Cardiac atrium fibroblast (primary cell): Measurements from ENCODE around the gene SPRYD7. TPM values are rescaled to one million over a fixed set of nuclear protein-coding genes. Genes with fewer than 3 reads are reported as not detected.

Source experiments
- total RNA-seq: library from RNA; depleted of rRNA; stranded (reverse); fragments of >200 nt; gene quantifications from 2 replicates; pipeline ENCODE4 v1.2.3, GENCODE V29; 2015

SPRYD7 gene, protein sequence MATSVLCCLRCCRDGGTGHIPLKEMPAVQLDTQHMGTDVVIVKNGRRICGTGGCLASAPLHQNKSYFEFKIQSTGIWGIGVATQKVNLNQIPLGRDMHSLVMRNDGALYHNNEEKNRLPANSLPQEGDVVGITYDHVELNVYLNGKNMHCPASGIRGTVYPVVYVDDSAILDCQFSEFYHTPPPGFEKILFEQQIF
- 7.9 and 8.1 TPM in 2 replicates for total RNA-seq

GRCh38 chr13:49936075-49936967, at the start of gene SPRYD7:
TSS of gene SPRYD7 (minus strand) at chr13:49936340. CDS start at chr13:49936235, 105 bp downstream.

Other genes with a start within 250 kb of the SPRYD7 start
- gene EBPL, start 244.9 kb downstream of the SPRYD7 start, total RNA-seq = 93.3 and 100 TPM in 2 replicates
- 16.1 and 27.5 TPM in 2 replicates for gene KPNA3, start 143.7 kb downstream of the SPRYD7 start, total RNA-seq
- gene TRIM13, start 60.7 kb upstream of the SPRYD7 start, total RNA-seq = 11.2 and 23.0 TPM in 2 replicates
- 0.49 TPM in 1 of 2 replicates, not detected in the other for gene KCNRG, start 79.1 kb upstream of the SPRYD7 start, total RNA-seq